K562 (cell line): ENCODE results near the gene HACL1. TPM values are rescaled to one million over a fixed set of nuclear protein-coding genes. Genes with fewer than 3 reads are reported as not detected.

Source experiments
- BCOR ChIP-seq: fragments of 450-650 bp; IDR thresholded peaks from 2 replicates; pipeline ENCODE4 v1.6.1; 2016
- E4F1 ChIP-seq: fragments of 250-450 bp; sonication (Bioruptor Pico); IDR thresholded peaks from 2 replicates; pipeline ENCODE4 v1.5.0; 2021; ENCODE audit warnings: mild to moderate bottlenecking, borderline replicate concordance
- MCM3 ChIP-seq: fragments of 450-650 bp; IDR thresholded peaks from 2 replicates; pipeline ENCODE4 v1.6.1; 2016
- NRF1 ChIP-seq, 2 experiments: fragments of 450-650 bp; IDR thresholded peaks in 1 of 2; conservative IDR thresholded peaks in 1 of 2; 2 replicates each; pipeline ENCODE4 v1.6.1; 2014; ENCODE audit warnings: mild to moderate bottlenecking in 2 of 2
- NUFIP1 ChIP-seq: fragments of 450-650 bp; IDR thresholded peaks from 2 replicates; pipeline ENCODE4 v1.6.1; 2018; ENCODE audit not compliant: partially characterized antibody
- POLR2G ChIP-seq: fragments of 200-400 bp; formaldehyde crosslinking; IDR thresholded peaks from 2 replicates; pipeline ENCODE4 v1.6.1; 2017; ENCODE audit warnings: low read depth, mild to moderate bottlenecking, antibody characterized with exemption, low read length, moderate library complexity
- PTRF ChIP-seq: fragments of 450-650 bp; IDR thresholded peaks from 2 replicates; pipeline ENCODE4 v1.6.1; 2016; ENCODE audit warnings: mild to moderate bottlenecking, missing genetic modification characterization, missing compliant biosample characterization
- RUNX1 ChIP-seq: sonication (generic); IDR thresholded peaks from 2 replicates; pipeline ENCODE4 v1.6.1; 2016; ENCODE audit warnings: antibody characterized with exemption, low read depth
- SAP30 ChIP-seq: fragments of 200-600 bp; sonication (generic); IDR thresholded peaks from 2 replicates; pipeline ENCODE4 v1.6.1; 2012; ENCODE audit warnings: borderline replicate concordance, low read depth, mild to moderate bottlenecking, moderate library complexity, low read length, control low read depth, inconsistent platforms; ENCODE audit not compliant: insufficient read depth, poor library complexity, severe bottlenecking
- ZBTB1 ChIP-seq: sonication (generic); formaldehyde crosslinking; IDR thresholded peaks from 2 replicates; pipeline ENCODE4 v1.8.1; 2023; ENCODE audit warnings: missing genetic modification reagents, low read depth, mild to moderate bottlenecking, borderline replicate concordance
- ZNF12 ChIP-seq: sonication (generic); formaldehyde crosslinking; IDR thresholded peaks from 2 replicates; pipeline ENCODE4 v1.4.0; 2020; ENCODE audit warnings: mild to moderate bottlenecking, missing genetic modification reagents
- ZNF324 ChIP-seq: fragments of 250-450 bp; sonication (Bioruptor Pico); IDR thresholded peaks from 2 replicates; pipeline ENCODE4 v1.4.0; 2020; ENCODE audit warnings: mild to moderate bottlenecking
- ZNF395 ChIP-seq: fragments of 200-800 bp; sonication (Bioruptor generic); IDR thresholded peaks from 2 replicates; pipeline ENCODE4 v1.6.1; 2017; ENCODE audit warnings: missing genetic modification characterization, missing compliant biosample characterization
- polyA plus RNA-seq, 8 experiments: library from polyadenylated mRNA; depleted of rRNA in 4 of 8; stranded (reverse) in 5 of 8; unstranded in 3 of 8; fragments of >200 nt; fragmentation: Nextera tagmentation in 2 of 8; fragmentation: Illumina TruSeq in 1 of 8; extraction: Ambion mirVana in 2 of 8; extraction: Trizol in 1 of 8; gene quantifications; 2 replicates each; pipeline versions ENCODE4 v1.2.1 to v1.2.3, GENCODE V29; 2011 to 2014; ENCODE audit warnings: inconsistent platforms in 1 of 8, missing spikeins in 1 of 8
- total RNA-seq, 7 experiments: library from RNA; depleted of rRNA in 6 of 7; stranded (reverse); fragments of >200 nt in 6 of 7; fragmentation: Illumina TruSeq in 2 of 7; extraction: Trizol in 2 of 7; gene quantifications; 2 replicates each; pipeline versions ENCODE4 v1.2.1 to v1.2.3, GENCODE V29; 2011 to 2021; ENCODE audit warnings: low replicate concordance in 1 of 7
- TF ChIP-seq, protein P1 (sequence below), 2 experiments: fragments of 150-350 bp in 1 of 2; IDR thresholded peaks; 2 replicates each; pipeline ENCODE4 v1.6.1; 2012 to 2016; ENCODE audit warnings: low read depth in 2 of 2, low read length in 2 of 2, mild to moderate bottlenecking in 1 of 2, moderate library complexity in 1 of 2
- TF ChIP-seq, protein P2 (sequence below): fragments of 250-450 bp; sonication (Bioruptor Pico); IDR thresholded peaks from 2 replicates; pipeline ENCODE4 v1.4.0; 2020

The HACL1 gene
- total and polyA plus RNA-seq, 9 of the 15 experiments (the other 6 are each of a cell fraction or from before 2014, with no cell fraction given), result 18.9 to 61.5 (median 30.5) TPM

- TF ChIP-seq NUFIP1 (no peak), E4F1 (peak; percentile 85), PTRF (tag) (peak; percentile 85), NRF1 (conservative IDR thresholded peaks at IDR 0.05 in 1 of 2, IDR thresholded peaks at IDR 0.05 in 1 of 2) (no peak), SAP30 (no peak), POLR2G (no peak), ZBTB1 (no peak), RUNX1 (no peak), ZNF395 (CRISPR knock-in tag) (no peak), ZNF12 (no peak), MCM3 (no peak), ZNF324 (CRISPR knock-in tag) (peak; percentile 66), BCOR (no peak)
- TF ChIP-seq, protein P1, sequence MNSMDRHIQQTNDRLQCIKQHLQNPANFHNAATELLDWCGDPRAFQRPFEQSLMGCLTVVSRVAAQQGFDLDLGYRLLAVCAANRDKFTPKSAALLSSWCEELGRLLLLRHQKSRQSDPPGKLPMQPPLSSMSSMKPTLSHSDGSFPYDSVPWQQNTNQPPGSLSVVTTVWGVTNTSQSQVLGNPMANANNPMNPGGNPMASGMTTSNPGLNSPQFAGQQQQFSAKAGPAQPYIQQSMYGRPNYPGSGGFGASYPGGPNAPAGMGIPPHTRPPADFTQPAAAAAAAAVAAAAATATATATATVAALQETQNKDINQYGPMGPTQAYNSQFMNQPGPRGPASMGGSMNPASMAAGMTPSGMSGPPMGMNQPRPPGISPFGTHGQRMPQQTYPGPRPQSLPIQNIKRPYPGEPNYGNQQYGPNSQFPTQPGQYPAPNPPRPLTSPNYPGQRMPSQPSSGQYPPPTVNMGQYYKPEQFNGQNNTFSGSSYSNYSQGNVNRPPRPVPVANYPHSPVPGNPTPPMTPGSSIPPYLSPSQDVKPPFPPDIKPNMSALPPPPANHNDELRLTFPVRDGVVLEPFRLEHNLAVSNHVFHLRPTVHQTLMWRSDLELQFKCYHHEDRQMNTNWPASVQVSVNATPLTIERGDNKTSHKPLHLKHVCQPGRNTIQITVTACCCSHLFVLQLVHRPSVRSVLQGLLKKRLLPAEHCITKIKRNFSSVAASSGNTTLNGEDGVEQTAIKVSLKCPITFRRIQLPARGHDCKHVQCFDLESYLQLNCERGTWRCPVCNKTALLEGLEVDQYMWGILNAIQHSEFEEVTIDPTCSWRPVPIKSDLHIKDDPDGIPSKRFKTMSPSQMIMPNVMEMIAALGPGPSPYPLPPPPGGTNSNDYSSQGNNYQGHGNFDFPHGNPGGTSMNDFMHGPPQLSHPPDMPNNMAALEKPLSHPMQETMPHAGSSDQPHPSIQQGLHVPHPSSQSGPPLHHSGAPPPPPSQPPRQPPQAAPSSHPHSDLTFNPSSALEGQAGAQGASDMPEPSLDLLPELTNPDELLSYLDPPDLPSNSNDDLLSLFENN (IDR thresholded peaks at IDR 0.05; ENCODE audit: low read depth in 2 of 2, low read length in 2 of 2), result no peak
- TF ChIP-seq, protein P2, sequence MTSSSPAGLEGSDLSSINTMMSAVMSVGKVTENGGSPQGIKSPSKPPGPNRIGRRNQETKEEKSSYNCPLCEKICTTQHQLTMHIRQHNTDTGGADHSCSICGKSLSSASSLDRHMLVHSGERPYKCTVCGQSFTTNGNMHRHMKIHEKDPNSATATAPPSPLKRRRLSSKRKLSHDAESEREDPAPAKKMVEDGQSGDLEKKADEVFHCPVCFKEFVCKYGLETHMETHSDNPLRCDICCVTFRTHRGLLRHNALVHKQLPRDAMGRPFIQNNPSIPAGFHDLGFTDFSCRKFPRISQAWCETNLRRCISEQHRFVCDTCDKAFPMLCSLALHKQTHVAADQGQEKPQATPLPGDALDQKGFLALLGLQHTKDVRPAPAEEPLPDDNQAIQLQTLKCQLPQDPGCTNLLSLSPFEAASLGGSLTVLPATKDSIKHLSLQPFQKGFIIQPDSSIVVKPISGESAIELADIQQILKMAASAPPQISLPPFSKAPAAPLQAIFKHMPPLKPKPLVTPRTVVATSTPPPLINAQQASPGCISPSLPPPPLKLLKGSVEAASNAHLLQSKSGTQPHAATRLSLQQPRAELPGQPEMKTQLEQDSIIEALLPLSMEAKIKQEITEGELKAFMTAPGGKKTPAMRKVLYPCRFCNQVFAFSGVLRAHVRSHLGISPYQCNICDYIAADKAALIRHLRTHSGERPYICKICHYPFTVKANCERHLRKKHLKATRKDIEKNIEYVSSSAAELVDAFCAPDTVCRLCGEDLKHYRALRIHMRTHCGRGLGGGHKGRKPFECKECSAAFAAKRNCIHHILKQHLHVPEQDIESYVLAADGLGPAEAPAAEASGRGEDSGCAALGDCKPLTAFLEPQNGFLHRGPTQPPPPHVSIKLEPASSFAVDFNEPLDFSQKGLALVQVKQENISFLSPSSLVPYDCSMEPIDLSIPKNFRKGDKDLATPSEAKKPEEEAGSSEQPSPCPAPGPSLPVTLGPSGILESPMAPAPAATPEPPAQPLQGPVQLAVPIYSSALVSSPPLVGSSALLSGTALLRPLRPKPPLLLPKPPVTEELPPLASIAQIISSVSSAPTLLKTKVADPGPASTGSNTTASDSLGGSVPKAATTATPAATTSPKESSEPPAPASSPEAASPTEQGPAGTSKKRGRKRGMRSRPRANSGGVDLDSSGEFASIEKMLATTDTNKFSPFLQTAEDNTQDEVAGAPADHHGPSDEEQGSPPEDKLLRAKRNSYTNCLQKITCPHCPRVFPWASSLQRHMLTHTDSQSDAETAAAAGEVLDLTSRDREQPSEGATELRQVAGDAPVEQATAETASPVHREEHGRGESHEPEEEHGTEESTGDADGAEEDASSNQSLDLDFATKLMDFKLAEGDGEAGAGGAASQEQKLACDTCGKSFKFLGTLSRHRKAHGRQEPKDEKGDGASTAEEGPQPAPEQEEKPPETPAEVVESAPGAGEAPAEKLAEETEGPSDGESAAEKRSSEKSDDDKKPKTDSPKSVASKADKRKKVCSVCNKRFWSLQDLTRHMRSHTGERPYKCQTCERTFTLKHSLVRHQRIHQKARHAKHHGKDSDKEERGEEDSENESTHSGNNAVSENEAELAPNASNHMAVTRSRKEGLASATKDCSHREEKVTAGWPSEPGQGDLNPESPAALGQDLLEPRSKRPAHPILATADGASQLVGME (CRISPR knock-in tag), result peak; percentile 95; the same call in 1 of the 2 replicates
Observed at GRCh38 chr3:15591928-15592327, 9.4 kb downstream of the HACL1 start (continued).
